K562 (cell line): Measurements from ENCODE around the gene DUS1L. TPM values are rescaled to one million over a fixed set of nuclear protein-coding genes. Genes with fewer than 3 reads are reported as not detected.

Experiments
- ARID2 ChIP-seq: fragments of 450-650 bp; IDR thresholded peaks from 2 replicates; pipeline ENCODE4 v1.6.1; 2017; ENCODE audit warnings: antibody characterized with exemption, mild to moderate bottlenecking
- ARID3B ChIP-seq: fragments of 250-450 bp; sonication (Bioruptor Pico); IDR thresholded peaks from 2 replicates; pipeline ENCODE4 v1.4.0; 2020; ENCODE audit warnings: borderline replicate concordance
- ATF2 ChIP-seq: sonication (generic); formaldehyde crosslinking; IDR thresholded peaks from 2 replicates; pipeline ENCODE4 v1.8.1; 2022; ENCODE audit warnings: missing genetic modification reagents
- CHD2 ChIP-seq: IDR thresholded peaks from 2 replicates; pipeline ENCODE4 v1.6.1; 2011; ENCODE audit warnings: low read depth, low read length
- CSDE1 ChIP-seq, 2 experiments: fragments of 450-650 bp; IDR thresholded peaks; 2 replicates each; pipeline ENCODE4 v1.6.1; 2016; ENCODE audit warnings: mild to moderate bottlenecking in 1 of 2
- E2F1 ChIP-seq: sonication (generic); formaldehyde crosslinking; IDR thresholded peaks from 2 replicates; pipeline ENCODE4 v1.8.1; 2023; ENCODE audit warnings: mild to moderate bottlenecking, missing genetic modification reagents, moderate library complexity
- EP300 ChIP-seq: IDR thresholded peaks from 2 replicates; pipeline ENCODE4 v1.6.1; 2012; ENCODE audit warnings: low read length, improper control_type of control experiment
- HMGN3 ChIP-seq: IDR thresholded peaks from 2 replicates; pipeline ENCODE4 v1.6.1; 2011; ENCODE audit warnings: borderline replicate concordance, low read depth, mild to moderate bottlenecking, mixed read lengths, low read length; ENCODE audit not compliant: insufficient read length; ENCODE audit errors: extremely low read depth
- SNRNP70 ChIP-seq: fragments of 200-400 bp; formaldehyde crosslinking; optimal IDR thresholded peaks from 2 replicates; pipeline ENCODE3; 2017; ENCODE audit warnings: low read depth, low read length
- ZNF318 ChIP-seq, 2 experiments: fragments of 450-650 bp; IDR thresholded peaks; 2 replicates each; pipeline ENCODE4 v1.6.1; 2016; ENCODE audit warnings: mild to moderate bottlenecking in 2 of 2, borderline replicate concordance in 1 of 2, low read depth in 1 of 2, moderate library complexity in 1 of 2
- ZNF507 ChIP-seq: conservative IDR thresholded peaks from 2 replicates; pipeline ENCODE4 v1.6.1; 2017; ENCODE audit warnings: missing genetic modification characterization, missing compliant biosample characterization
- ZNF512 ChIP-seq: IDR thresholded peaks from 2 replicates; pipeline ENCODE4 v1.6.1; 2016; ENCODE audit warnings: missing genetic modification characterization, missing compliant biosample characterization
- polyA plus RNA-seq, 8 experiments: library from polyadenylated mRNA; depleted of rRNA in 4 of 8; stranded (reverse) in 5 of 8; unstranded in 3 of 8; fragments of >200 nt; fragmentation: Nextera tagmentation in 2 of 8; fragmentation: Illumina TruSeq in 1 of 8; extraction: Ambion mirVana in 2 of 8; extraction: Trizol in 1 of 8; gene quantifications; 2 replicates each; pipeline versions ENCODE4 v1.2.1 to v1.2.3, GENCODE V29; 2011 to 2014; ENCODE audit warnings: inconsistent platforms in 1 of 8, missing spikeins in 1 of 8
- total RNA-seq, 7 experiments: library from RNA; depleted of rRNA in 6 of 7; stranded (reverse); fragments of >200 nt in 6 of 7; fragmentation: Illumina TruSeq in 2 of 7; extraction: Trizol in 2 of 7; gene quantifications; 2 replicates each; pipeline versions ENCODE4 v1.2.1 to v1.2.3, GENCODE V29; 2011 to 2021; ENCODE audit warnings: low replicate concordance in 1 of 7

Gene DUS1L
- total and polyA plus RNA-seq, 9 of the 15 experiments (the other 6 are each of a cell fraction or from before 2014, with no cell fraction given): 7.8 to 210 (median 83.9) TPM

- TF ChIP-seq CSDE1 (IDR thresholded peaks at IDR 0.05) (no peak), SNRNP70 (no peak), ARID3B (no peak), ARID2 (peak; percentile 66; the same call in 1 of the 2 replicates), EP300 (no peak), CHD2 (no peak), ZNF507 (tag) (no peak), ZNF512 (tag) (no peak), E2F1 (0 out of 2 replicates have a peak, but pooled peaks have one; percentile 56), HMGN3 (peak; percentile 63), ZNF318 (IDR thresholded peaks at IDR 0.05; ENCODE audit: borderline replicate concordance in 1 of 2, low read depth in 1 of 2) (no peak), ATF2 (no peak)
These were observed 34.9 kb downstream of the DUS1L start (continued) for GRCh38 chr17:82030470-82031302.
